Measurements from ENCODE around the gene UGT3A2.

Gene UGT3A2

GRCh38 chr5:36007366-36007765 lies 59.3 kb downstream of the UGT3A2 start:
- no peak overlapping the region for H2AFZ ChIP-seq (ENCODE audit: low read length, unreplicated experiment)
- no peaks in the 10 kb centered on the region for H3K36me3 ChIP-seq (ENCODE audit: insufficient read depth, low read length)
- no peak overlapping the region for H3K27ac ChIP-seq (ENCODE audit: low read depth, low read length)
- H3K79me2 ChIP-seq (ENCODE audit: control insufficient read depth, insufficient read depth, low read length, unreplicated experiment), result no peaks in the 10 kb centered on the region
- H3K4me1 ChIP-seq (ENCODE audit: control insufficient read depth, insufficient read depth, low read length, unreplicated experiment), result no peaks in the 10 kb centered on the region
- no peak overlapping the region for H3K4me3 ChIP-seq (ENCODE audit: low read depth, low read length)
- H3K27me3 ChIP-seq (ENCODE audit: insufficient read depth, low read length), result peaks cover 31% of the 10 kb centered on the region

GRCh38 chr5:36006163-36006562 lies 60.5 kb downstream of the UGT3A2 start:
- Histone ChIP-seq H3K27ac (ENCODE audit: low read depth, low read length) (no peak overlapping the region), H3K27me3 (ENCODE audit: insufficient read depth, low read length) (peaks cover 41% of the 10 kb centered on the region), H3K4me3 (ENCODE audit: low read depth, low read length) (no peak overlapping the region), H3K79me2 (ENCODE audit: control insufficient read depth, insufficient read depth, low read length, unreplicated experiment) (no peaks in the 10 kb centered on the region), H2AFZ (ENCODE audit: low read length, unreplicated experiment) (no peak overlapping the region), H3K4me1 (ENCODE audit: control insufficient read depth, insufficient read depth, low read length, unreplicated experiment) (no peaks in the 10 kb centered on the region), H3K36me3 (ENCODE audit: insufficient read depth, low read length) (no peaks in the 10 kb centered on the region)

DNA sequence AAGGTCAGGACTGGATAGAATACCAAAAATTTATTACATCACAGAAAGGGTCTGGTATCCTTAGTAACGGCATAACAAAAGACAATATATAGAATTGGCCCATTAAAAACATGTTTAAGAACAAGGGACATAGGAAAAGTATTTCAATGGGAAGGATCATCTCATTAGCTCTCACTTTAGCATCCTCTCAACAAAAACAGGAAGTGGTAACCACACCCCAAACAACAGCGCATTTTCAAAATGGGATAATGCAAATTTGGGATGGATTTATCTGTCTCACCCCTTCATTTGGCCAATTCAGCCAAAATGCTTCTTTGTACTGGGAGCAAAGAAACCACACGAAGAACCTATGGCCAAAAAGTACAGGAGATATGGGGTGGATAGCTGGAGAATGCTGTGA lies 65.7 kb downstream of the UGT3A2 start:
- H3K79me2 ChIP-seq (ENCODE audit: control insufficient read depth, insufficient read depth, low read length, unreplicated experiment), result no peaks in the 10 kb centered on the region
- no peak overlapping the region for H3K27ac ChIP-seq (ENCODE audit: low read depth, low read length)
- no peaks in the 10 kb centered on the region for H3K4me1 ChIP-seq (ENCODE audit: control insufficient read depth, insufficient read depth, low read length, unreplicated experiment)
- H3K36me3 ChIP-seq (ENCODE audit: insufficient read depth, low read length), result no peaks in the 10 kb centered on the region
- no peak overlapping the region for H3K4me3 ChIP-seq (ENCODE audit: low read depth, low read length)
- peaks cover 77% of the 10 kb centered on the region for H3K27me3 ChIP-seq (ENCODE audit: insufficient read depth, low read length)
- H2AFZ ChIP-seq (ENCODE audit: low read length, unreplicated experiment), result no peak overlapping the region

GRCh38 chr5:35999547-35999946 lies 67.1 kb downstream of the UGT3A2 start:
- Histone ChIP-seq H3K4me1 (ENCODE audit: control insufficient read depth, insufficient read depth, low read length, unreplicated experiment) (no peaks in the 10 kb centered on the region), H3K79me2 (ENCODE audit: control insufficient read depth, insufficient read depth, low read length, unreplicated experiment) (no peaks in the 10 kb centered on the region), H3K27me3 (ENCODE audit: insufficient read depth, low read length) (peaks cover 84% of the 10 kb centered on the region), H3K36me3 (ENCODE audit: insufficient read depth, low read length) (no peaks in the 10 kb centered on the region), H3K4me3 (ENCODE audit: low read depth, low read length) (no peak overlapping the region), H2AFZ (ENCODE audit: low read length, unreplicated experiment) (no peak overlapping the region), H3K27ac (ENCODE audit: low read depth, low read length) (no peak overlapping the region)

- H3K4me3 ChIP-seq (ENCODE audit: low read depth, low read length), result no peak overlapping the region
- H3K36me3 ChIP-seq (ENCODE audit: insufficient read depth, low read length), result no peaks in the 10 kb centered on the region
- peaks cover 89% of the 10 kb centered on the region for H3K27me3 ChIP-seq (ENCODE audit: insufficient read depth, low read length)
- H3K4me1 ChIP-seq (ENCODE audit: control insufficient read depth, insufficient read depth, low read length, unreplicated experiment), result no peaks in the 10 kb centered on the region
- H3K79me2 ChIP-seq (ENCODE audit: control insufficient read depth, insufficient read depth, low read length, unreplicated experiment), result no peaks in the 10 kb centered on the region
- no peak overlapping the region for H2AFZ ChIP-seq (ENCODE audit: low read length, unreplicated experiment)
- H3K27ac ChIP-seq (ENCODE audit: low read depth, low read length), result no peak overlapping the region
These were observed 70.6 kb downstream of the UGT3A2 start for GRCh38 chr5:35996076-35996475.

- H3K4me3 ChIP-seq (ENCODE audit: low read depth, low read length), result no peak within 1 kb of the TSS
- no peak within 1 kb of the TSS for H2AFZ ChIP-seq (ENCODE audit: low read length, unreplicated experiment)
- H3K27ac ChIP-seq (ENCODE audit: low read depth, low read length), result no peak within 1 kb of the TSS
- H3K36me3 ChIP-seq (ENCODE audit: insufficient read depth, low read length), result no peaks in the 10 kb centered on the region
- no peaks in the 10 kb centered on the region for H3K79me2 ChIP-seq (ENCODE audit: control insufficient read depth, insufficient read depth, low read length, unreplicated experiment)
- H3K4me1 ChIP-seq (ENCODE audit: control insufficient read depth, insufficient read depth, low read length, unreplicated experiment), result no peaks in the 10 kb centered on the region
- H3K27me3 ChIP-seq (ENCODE audit: insufficient read depth, low read length), result peaks cover 93% of the 10 kb centered on the region
These were observed 75.6 kb downstream of the UGT3A2 start, which contains the start of gene UGT3A1 for GRCh38 chr5:35990941-35991611. UGT3A1 (minus strand) TSS chr5:35991390; CDS start chr5:35991240, 150 bp downstream.

GRCh38 chr5:35990520-35990919 lies 76.2 kb downstream of the UGT3A2 start:
- no peak overlapping the region for H2AFZ ChIP-seq (ENCODE audit: low read length, unreplicated experiment)
- H3K36me3 ChIP-seq (ENCODE audit: insufficient read depth, low read length), result no peaks in the 10 kb centered on the region

GRCh38 chr5:35988529-35988928 lies 78.2 kb downstream of the UGT3A2 start:
- Histone ChIP-seq H2AFZ (ENCODE audit: low read length, unreplicated experiment) (no peak overlapping the region), H3K27me3 (ENCODE audit: insufficient read depth, low read length) (peaks cover 78% of the 10 kb centered on the region), H3K36me3 (ENCODE audit: insufficient read depth, low read length) (no peaks in the 10 kb centered on the region), H3K27ac (ENCODE audit: low read depth, low read length) (no peak overlapping the region), H3K4me3 (ENCODE audit: low read depth, low read length) (no peak overlapping the region), H3K79me2 (ENCODE audit: control insufficient read depth, insufficient read depth, low read length, unreplicated experiment) (no peaks in the 10 kb centered on the region), H3K4me1 (ENCODE audit: control insufficient read depth, insufficient read depth, low read length, unreplicated experiment) (no peaks in the 10 kb centered on the region)

More at GRCh38 chr5:35990520-35990919, 76.2 kb downstream of the UGT3A2 start:
- Histone ChIP-seq H3K27me3 (ENCODE audit: insufficient read depth, low read length) (peaks cover 95% of the 10 kb centered on the region), H3K27ac (ENCODE audit: low read depth, low read length) (no peak overlapping the region), H3K4me1 (ENCODE audit: control insufficient read depth, insufficient read depth, low read length, unreplicated experiment) (no peaks in the 10 kb centered on the region), H3K79me2 (ENCODE audit: control insufficient read depth, insufficient read depth, low read length, unreplicated experiment) (no peaks in the 10 kb centered on the region), H3K4me3 (ENCODE audit: low read depth, low read length) (no peak overlapping the region)

DNA sequence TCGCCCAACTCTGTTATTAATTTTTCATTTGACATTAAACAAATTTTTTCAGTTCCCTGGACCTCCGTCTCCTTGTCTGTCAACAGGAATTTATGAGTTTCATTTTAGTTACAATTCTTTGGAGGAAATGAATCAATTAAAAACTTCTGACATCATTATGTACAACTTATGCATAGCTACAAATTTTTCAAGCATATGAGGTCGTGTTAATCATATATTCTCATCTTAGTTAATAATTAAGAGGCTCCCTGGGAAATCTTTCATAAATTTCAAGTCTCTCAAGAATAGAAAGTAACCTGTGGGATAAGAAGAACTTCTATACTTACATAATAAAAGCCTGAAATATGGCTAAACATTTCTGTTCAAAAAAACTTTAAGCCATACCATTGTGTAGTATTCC lies 78.9 kb downstream of the UGT3A2 start:
- no peak overlapping the region for H3K4me3 ChIP-seq (ENCODE audit: low read depth, low read length)
- H3K36me3 ChIP-seq (ENCODE audit: insufficient read depth, low read length), result no peaks in the 10 kb centered on the region
- H3K27me3 ChIP-seq (ENCODE audit: insufficient read depth, low read length), result peaks cover 80% of the 10 kb centered on the region
- no peaks in the 10 kb centered on the region for H3K4me1 ChIP-seq (ENCODE audit: control insufficient read depth, insufficient read depth, low read length, unreplicated experiment)
- H3K79me2 ChIP-seq (ENCODE audit: control insufficient read depth, insufficient read depth, low read length, unreplicated experiment), result no peaks in the 10 kb centered on the region
- H3K27ac ChIP-seq (ENCODE audit: low read depth, low read length), result no peak overlapping the region
- H2AFZ ChIP-seq (ENCODE audit: low read length, unreplicated experiment), result no peak overlapping the region

Measured in ACC112 (cell line).